Choroid plexus epithelial cell (primary cell): Measurements from ENCODE around the gene AQP10.
"Not testable (repeated sequence)": the region's sequence is repeated elsewhere in the genome, so short reads cannot be mapped to it uniquely, and the experiment has no call there.

ENCODE experiments used
- DNase-seq: peaks from one replicate; pipeline ENCODE4 v3.0.0-alpha.2; 2010; ENCODE audit warnings: low read depth
- H3K4me3 ChIP-seq: 2 replicates; pipeline ENCODE4 v1.5.1; 2011; ENCODE audit warnings: low read depth, mild to moderate bottlenecking, control low read depth, low read length, moderate library complexity
- CTCF ChIP-seq: conservative IDR thresholded peaks from 2 replicates; pipeline ENCODE4 v1.5.1; 2011; ENCODE audit warnings: low read depth, mild to moderate bottlenecking, control low read depth, inconsistent platforms, low read length, moderate library complexity

AQP10 gene

GRCh38 chr1:154320882-154321608 lies at the start of gene AQP10:
Gene AQP10 (plus strand): TSS chr1:154321093. CDS start chr1:154321156, 63 bp downstream.
- H3K4me3 ChIP-seq: no peak within 1 kb of the TSS
- DNase-seq: peak; percentile 48
- TF ChIP-seq CTCF: no peak

GRCh38 chr1:154272217-154272998 lies 48.5 kb upstream of the AQP10 start, which contains the start of gene HAX1:
Gene HAX1 (plus strand): TSS chr1:154272629. CDS start chr1:154272724, 95 bp downstream.
- TF ChIP-seq CTCF: peak; percentile 81
- peak; percentile 97 for DNase-seq
- peak within 1 kb of the TSS; percentile 92 for H3K4me3 ChIP-seq

- peak overlapping the region; percentile 92 for H3K4me3 ChIP-seq
- TF ChIP-seq CTCF: no peak
- no peak for DNase-seq
Measured at GRCh38 chr1:154272999-154273563, 47.8 kb upstream of the AQP10 start.

- TF ChIP-seq CTCF: peak; percentile 41
- H3K4me3 ChIP-seq: no peak overlapping the region
- no peak for DNase-seq
Measured at GRCh38 chr1:154276797-154277196, 44.1 kb upstream of the AQP10 start.

- not testable (repeated sequence) for DNase-seq, H3K4me3 ChIP-seq
Measured at GRCh38 chr1:154287591-154287990, 33.3 kb upstream of the AQP10 start.

GRCh38 chr1:154288661-154289060 lies 32.2 kb upstream of the AQP10 start:
- no peak for DNase-seq
- no peak for TF ChIP-seq CTCF

GRCh38 chr1:154290921-154291320 lies 30.0 kb upstream of the AQP10 start:
- H3K4me3 ChIP-seq: no peak overlapping the region
- TF ChIP-seq CTCF: no peak
- DNase-seq: no peak

More at GRCh38 chr1:154288661-154289060, 32.2 kb upstream of the AQP10 start:
- H3K4me3 ChIP-seq: no peak overlapping the region
